GM12892 (cell line): Measurements from ENCODE around the gene ARL6IP4.
A peak's percentile ranks its signal among the peaks of the same experiment; 100 is the strongest.

Source experiments
- DNase-seq: peaks from one replicate; pipeline ENCODE4 v3.0.0; 2011; ENCODE audit not compliant: insufficient read length
- FAIRE-seq: peaks from 2 replicates; lab custom pipeline; 2011; peaks lifted over from hg19 to GRCh38; lab: Jason Lieb, UNC
- POLR2A ChIP-seq: IDR thresholded peaks from 2 replicates; pipeline ENCODE4 v1.6.1; 2011; ENCODE audit warnings: low read depth, low read length, control low read depth
- POLR2AphosphoS5 ChIP-seq: IDR thresholded peaks from 2 replicates; pipeline ENCODE4 v1.6.1; 2011; ENCODE audit warnings: low read depth, low read length, control low read depth
- TAF1 ChIP-seq: IDR thresholded peaks from 2 replicates; pipeline ENCODE4 v1.6.1; 2011; ENCODE audit warnings: low read depth, mild to moderate bottlenecking, control low read depth, low read length, borderline replicate concordance

The ARL6IP4 gene

GRCh38 chr12:122974274-122974891 lies 6.1 kb upstream of the ARL6IP4 start:
- DNase-seq (peak; percentile 86), FAIRE-seq (peak; percentile 99)
- TF ChIP-seq POLR2A (no peak), POLR2AphosphoS5 (0 out of 2 replicates have a peak, but pooled peaks have one; percentile 51)

GRCh38 chr12:122974892-122975789 lies 5.3 kb upstream of the ARL6IP4 start, which contains the start of gene OGFOD2:
OGFOD2 (plus strand) TSS chr12:122975244; CDS start chr12:122975252, 8 bp downstream.
- DNase-seq (peak; percentile 92), FAIRE-seq (no peak)
- TF ChIP-seq POLR2AphosphoS5 (peak; percentile 57), POLR2A (peak; percentile 57; the same call in 1 of the 2 replicates), TAF1 (peak; percentile 46; the same call in 1 of the 2 replicates)

- no peak for DNase-seq
- TF ChIP-seq POLR2AphosphoS5 (no peak), TAF1 (no peak), POLR2A (no peak)
- FAIRE-seq: no peak
Measured at GRCh38 chr12:122975790-122976647, 4.5 kb upstream of the ARL6IP4 start.

GRCh38 chr12:122976648-122976975 lies 3.9 kb upstream of the ARL6IP4 start:
- TF ChIP-seq POLR2A: no peak
- no peak for TF ChIP-seq TAF1
- TF ChIP-seq POLR2AphosphoS5: no peak
- FAIRE-seq: no peak
- no peak for DNase-seq

DNA sequence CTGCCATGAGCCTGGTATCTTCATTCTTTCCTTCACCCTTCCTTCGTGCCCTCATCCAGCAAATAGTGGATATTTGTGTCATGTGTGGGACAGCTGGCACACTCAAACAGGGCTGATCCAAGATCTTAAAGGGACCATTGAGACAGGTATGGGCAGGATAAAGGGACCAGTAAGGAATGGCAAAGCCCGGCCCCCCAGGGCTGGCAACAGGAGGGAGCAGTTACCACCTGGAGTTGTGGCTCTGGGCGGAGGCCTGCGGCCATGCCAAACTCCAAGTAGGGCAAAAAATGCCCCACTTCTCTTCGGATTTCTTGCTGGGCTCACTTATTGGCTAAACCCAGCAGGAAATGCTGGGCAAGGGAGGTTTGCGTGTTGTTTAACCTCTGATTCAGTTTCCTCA lies 3.3 kb upstream of the ARL6IP4 start:
- DNase-seq (no peak), FAIRE-seq (no peak)
- no peak for TF ChIP-seq POLR2A
- no peak for TF ChIP-seq POLR2AphosphoS5
- no peak for TF ChIP-seq TAF1

GRCh38 chr12:122977655-122978392 lies 2.7 kb upstream of the ARL6IP4 start:
- TF ChIP-seq POLR2A: no peak
- TF ChIP-seq POLR2AphosphoS5: no peak
- TF ChIP-seq TAF1: no peak
- no peak for FAIRE-seq
- no peak for DNase-seq

- DNase-seq: no peak
- TF ChIP-seq POLR2A: no peak
- no peak for FAIRE-seq
Measured at GRCh38 chr12:122978507-122978955, 1.9 kb upstream of the ARL6IP4 start.

DNA sequence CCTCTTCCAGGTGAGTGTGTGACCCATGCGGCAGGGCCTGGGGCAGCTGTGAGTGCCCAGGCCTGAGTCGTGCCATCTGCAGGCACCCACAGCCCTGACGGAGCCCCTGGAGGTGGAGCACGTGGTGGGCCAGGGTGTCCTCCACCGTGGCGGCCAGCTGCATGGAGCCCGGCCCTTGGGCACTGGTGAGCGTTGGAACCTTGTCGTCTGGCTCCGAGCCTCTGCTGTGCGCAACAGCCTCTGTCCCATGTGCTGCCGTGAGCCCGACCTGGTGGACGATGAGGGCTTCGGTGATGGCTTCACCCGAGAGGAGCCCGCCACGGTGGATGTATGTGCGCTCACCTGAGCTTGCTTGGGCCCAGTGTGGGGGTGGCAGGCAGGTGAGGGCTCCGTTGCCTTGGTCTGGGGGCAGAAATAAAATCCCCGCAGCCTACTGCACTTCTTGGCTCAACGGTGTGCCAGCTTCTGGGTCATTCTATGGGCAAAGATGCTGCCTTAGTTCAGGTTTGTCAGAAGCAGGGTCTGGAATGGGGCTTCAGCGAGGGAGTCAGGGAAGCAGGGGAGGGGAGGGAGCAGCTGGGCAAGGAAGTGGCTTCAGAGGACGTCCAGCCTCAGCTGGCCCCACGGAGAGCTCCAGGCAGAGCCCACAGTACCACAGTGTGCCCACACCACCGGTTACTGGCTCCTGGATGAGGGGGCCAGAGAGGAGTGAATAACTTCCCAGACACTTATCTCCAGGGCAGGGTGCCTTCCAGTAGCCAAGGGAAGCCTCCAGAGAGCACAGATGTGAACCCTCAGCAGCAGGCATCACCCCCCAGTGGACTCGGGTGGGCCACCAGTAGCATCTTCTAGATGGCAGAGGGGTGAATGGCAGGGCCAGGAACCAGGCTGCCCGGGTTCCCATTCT lies 1.2 kb upstream of the ARL6IP4 start:
- DNase-seq (no peak), FAIRE-seq (no peak)
- TF ChIP-seq POLR2AphosphoS5: 0 out of 2 replicates have a peak, but pooled peaks have one; percentile 28
- TF ChIP-seq POLR2A: no peak
- TF ChIP-seq TAF1: no peak

DNA sequence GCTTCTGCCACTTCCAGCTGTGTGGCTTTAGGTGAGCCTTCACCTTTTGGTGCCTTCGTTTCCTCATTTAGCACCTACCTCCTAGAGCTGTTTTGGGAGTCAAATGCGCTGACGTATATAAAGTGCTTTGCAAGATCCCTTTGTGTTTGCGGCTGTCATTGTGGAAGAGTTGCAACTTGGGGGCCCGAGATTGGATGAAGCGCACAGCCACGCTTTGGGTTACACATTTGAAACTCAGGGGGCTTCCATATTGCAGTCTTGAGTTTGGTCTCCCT lies 636 bp upstream of the ARL6IP4 start:
- TF ChIP-seq TAF1 (no peak), POLR2AphosphoS5 (no peak), POLR2A (no peak)
- FAIRE-seq (no peak), DNase-seq (no peak)

DNA sequence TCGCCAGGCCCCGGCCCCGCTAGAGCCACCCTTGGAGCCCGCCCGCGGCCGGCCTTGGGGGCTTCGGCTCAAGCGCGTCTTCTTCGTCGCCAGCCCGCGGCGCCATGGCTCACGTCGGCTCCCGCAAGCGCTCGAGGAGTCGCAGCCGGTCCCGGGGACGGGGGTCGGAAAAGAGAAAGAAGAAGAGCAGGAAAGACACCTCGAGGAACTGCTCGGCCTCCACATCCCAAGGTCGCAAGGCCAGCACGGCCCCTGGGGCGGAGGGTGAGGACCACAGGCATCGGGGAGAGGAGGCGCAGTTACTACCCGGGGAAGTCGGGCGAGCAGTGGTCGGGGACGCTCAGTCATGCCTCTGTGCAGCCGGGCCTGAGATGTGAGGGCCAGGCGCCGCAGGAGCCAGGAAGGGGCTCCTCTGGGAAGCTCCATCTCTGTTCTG lies 573 bp downstream of the ARL6IP4 start:
- FAIRE-seq (no peak), DNase-seq (no peak)
- TF ChIP-seq POLR2A (no peak), POLR2AphosphoS5 (no peak), TAF1 (no peak)
